ENCODE measurements around the gene SH2B2. TPM values are rescaled to one million over a fixed set of nuclear protein-coding genes. Genes with fewer than 3 reads are reported as not detected.

Gene SH2B2
- total RNA-seq, 1 experiment from 2014 or later = 12.1 TPM

DNA sequence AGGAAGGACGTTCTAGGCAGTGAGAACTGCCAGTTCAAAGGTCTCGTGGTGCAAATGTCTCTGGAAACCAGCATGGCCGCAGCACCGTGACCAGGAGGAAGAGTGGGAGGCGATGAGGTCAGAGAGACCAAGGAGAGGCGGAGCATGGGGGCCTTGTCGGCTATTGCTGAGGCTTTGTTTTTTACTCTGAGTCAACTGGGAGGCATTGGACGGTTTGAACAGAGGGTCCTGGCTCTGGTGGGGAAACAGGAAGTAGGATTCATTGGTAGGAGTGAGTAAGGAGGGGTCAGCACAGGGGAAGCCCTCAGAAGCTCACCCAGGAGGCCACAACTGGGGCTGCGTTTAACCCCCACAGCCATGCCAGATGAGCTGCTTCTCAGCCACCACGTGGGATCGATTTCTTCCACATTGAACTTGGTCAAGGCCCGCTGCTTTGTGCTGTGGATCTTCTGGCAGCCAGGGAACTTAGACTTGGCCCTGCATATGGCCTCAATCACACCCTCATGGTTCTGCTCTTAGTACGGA is 22.2 kb upstream of the SH2B2 start:
- Histone ChIP-seq H3K4me1 (replicated peaks; ENCODE audit: insufficient read depth) (no peaks in the 10 kb centered on the region), H2AFZ (no peak overlapping the region), H3K79me2 (ENCODE audit: low read depth) (no peaks in the 10 kb centered on the region), H3K9me3 (ENCODE audit: insufficient read depth, low read depth) (no peaks in the 10 kb centered on the region), H3K4me2 (no peak overlapping the region), H3K27ac (no peak overlapping the region), H3K9me2 (ENCODE audit: insufficient read depth) (no peaks in the 10 kb centered on the region), H3K4me3 (no peak overlapping the region), H3K27me3 (ENCODE audit: insufficient read depth, low read depth) (no peaks in the 10 kb centered on the region), H4K20me1 (ENCODE audit: insufficient read depth) (no peaks in the 10 kb centered on the region), H3K36me3 (ENCODE audit: low read depth) (no peaks in the 10 kb centered on the region), H3F3A (ENCODE audit: insufficient read depth, low read depth) (no peaks in the 10 kb centered on the region)
- intact Hi-C loops (cut with micrococcal nuclease; ENCODE audit: unreplicated experiment) = no loop called here
- TF ChIP-seq EZH2 (IDR thresholded peaks at IDR 0.05; ENCODE audit: low read depth) = no peak
- TF ChIP-seq, protein P1, sequence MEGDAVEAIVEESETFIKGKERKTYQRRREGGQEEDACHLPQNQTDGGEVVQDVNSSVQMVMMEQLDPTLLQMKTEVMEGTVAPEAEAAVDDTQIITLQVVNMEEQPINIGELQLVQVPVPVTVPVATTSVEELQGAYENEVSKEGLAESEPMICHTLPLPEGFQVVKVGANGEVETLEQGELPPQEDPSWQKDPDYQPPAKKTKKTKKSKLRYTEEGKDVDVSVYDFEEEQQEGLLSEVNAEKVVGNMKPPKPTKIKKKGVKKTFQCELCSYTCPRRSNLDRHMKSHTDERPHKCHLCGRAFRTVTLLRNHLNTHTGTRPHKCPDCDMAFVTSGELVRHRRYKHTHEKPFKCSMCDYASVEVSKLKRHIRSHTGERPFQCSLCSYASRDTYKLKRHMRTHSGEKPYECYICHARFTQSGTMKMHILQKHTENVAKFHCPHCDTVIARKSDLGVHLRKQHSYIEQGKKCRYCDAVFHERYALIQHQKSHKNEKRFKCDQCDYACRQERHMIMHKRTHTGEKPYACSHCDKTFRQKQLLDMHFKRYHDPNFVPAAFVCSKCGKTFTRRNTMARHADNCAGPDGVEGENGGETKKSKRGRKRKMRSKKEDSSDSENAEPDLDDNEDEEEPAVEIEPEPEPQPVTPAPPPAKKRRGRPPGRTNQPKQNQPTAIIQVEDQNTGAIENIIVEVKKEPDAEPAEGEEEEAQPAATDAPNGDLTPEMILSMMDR (conservative IDR thresholded peaks at IDR 0.05) = no peak
- ChIA-PET POLR2A (ENCODE audit: unreplicated experiment) (no interaction called here), CTCF (no interaction called here)
- DNase-seq = no peak
- BruUV-seq (replicated peaks) = no TSS peak

DNA sequence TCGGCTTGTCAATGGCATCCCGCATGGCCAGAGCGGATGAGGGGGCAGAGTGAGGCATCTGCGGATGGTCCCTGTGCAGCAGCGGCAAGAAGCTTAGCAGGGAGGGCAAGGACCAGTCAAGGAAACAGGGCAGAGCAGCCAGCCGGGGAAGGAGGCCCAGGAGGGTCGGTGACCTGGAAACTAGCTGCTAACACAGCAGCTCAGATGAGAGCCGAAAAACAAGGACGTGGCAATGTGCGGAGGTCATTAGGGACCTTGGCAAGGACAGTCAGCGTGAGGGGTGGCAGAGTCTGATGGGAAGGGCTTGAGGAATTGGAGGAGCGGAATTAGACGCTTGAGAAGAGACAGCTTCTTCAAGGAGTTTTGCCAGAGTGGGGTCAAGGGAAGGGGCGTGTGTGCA is 20.1 kb upstream of the SH2B2 start:
- no peaks in the 10 kb centered on the region for H3K79me2 ChIP-seq (ENCODE audit: low read depth)
- BruUV-seq (replicated peaks) = no TSS peak
- POLR2A ChIA-PET (ENCODE audit: unreplicated experiment) = no interaction called here
- no peaks in the 10 kb centered on the region for H3K27me3 ChIP-seq (ENCODE audit: insufficient read depth, low read depth)
- H3K4me3 ChIP-seq = no peak overlapping the region
- no peak overlapping the region for H2AFZ ChIP-seq
- H4K20me1 ChIP-seq (ENCODE audit: insufficient read depth) = no peaks in the 10 kb centered on the region
- intact Hi-C loops (cut with micrococcal nuclease; ENCODE audit: unreplicated experiment) = no loop called here
- no peaks in the 10 kb centered on the region for H3K4me1 ChIP-seq (replicated peaks; ENCODE audit: insufficient read depth)
- no peaks in the 10 kb centered on the region for H3K9me3 ChIP-seq (ENCODE audit: insufficient read depth, low read depth)
- H3K4me2 ChIP-seq = no peak overlapping the region
- H3K36me3 ChIP-seq (ENCODE audit: low read depth) = no peaks in the 10 kb centered on the region
- DNase-seq = no peak
- CTCF ChIA-PET = interaction anchor here (0.6 kb wide), 2 partner anchors 127 to 162 kb away, joined by 5 to 10 read pairs; no protein-coding TSS in a partner anchor
- no peak overlapping the region for H3K27ac ChIP-seq
- no peak for TF ChIP-seq EZH2 (IDR thresholded peaks at IDR 0.05; ENCODE audit: low read depth)
- TF ChIP-seq, protein P1 (conservative IDR thresholded peaks at IDR 0.05) = no peak
- no peaks in the 10 kb centered on the region for H3K9me2 ChIP-seq (ENCODE audit: insufficient read depth)
- H3F3A ChIP-seq (ENCODE audit: insufficient read depth, low read depth) = no peaks in the 10 kb centered on the region

DNA sequence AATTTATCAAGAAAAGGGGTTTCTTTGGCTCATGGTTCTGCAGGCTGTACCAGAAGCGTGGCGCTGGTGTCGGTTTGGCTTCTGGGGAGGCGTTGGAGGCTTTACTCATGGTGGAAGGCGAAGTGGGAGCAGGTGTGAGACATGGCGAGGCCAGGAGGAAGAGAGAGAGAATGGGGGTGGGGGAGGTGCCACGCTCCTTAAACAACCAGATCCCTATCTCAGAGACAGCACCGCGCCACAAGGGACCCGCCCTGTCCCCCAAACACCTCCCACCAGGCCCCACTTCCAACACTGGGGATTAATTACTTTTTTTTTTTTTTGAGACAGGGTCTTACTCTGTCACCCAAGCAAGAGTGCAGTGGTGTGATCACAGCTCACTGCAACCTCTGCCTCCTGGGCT is 18.0 kb upstream of the SH2B2 start:
- POLR2A ChIA-PET (ENCODE audit: unreplicated experiment) = no interaction called here
- no peaks in the 10 kb centered on the region for H3F3A ChIP-seq (ENCODE audit: insufficient read depth, low read depth)
- no peaks in the 10 kb centered on the region for H3K36me3 ChIP-seq (ENCODE audit: low read depth)
- BruUV-seq (replicated peaks) = no TSS peak
- intact Hi-C loops (cut with micrococcal nuclease; ENCODE audit: unreplicated experiment) = no loop called here
- H3K4me2 ChIP-seq = no peak overlapping the region
- no peaks in the 10 kb centered on the region for H3K27me3 ChIP-seq (ENCODE audit: insufficient read depth, low read depth)
- H3K9me3 ChIP-seq (ENCODE audit: insufficient read depth, low read depth) = no peaks in the 10 kb centered on the region
- no peak overlapping the region for H3K4me3 ChIP-seq
- H3K4me1 ChIP-seq (replicated peaks; ENCODE audit: insufficient read depth) = no peaks in the 10 kb centered on the region
- no peaks in the 10 kb centered on the region for H4K20me1 ChIP-seq (ENCODE audit: insufficient read depth)
- DNase-seq = no peak
- TF ChIP-seq EZH2 (IDR thresholded peaks at IDR 0.05; ENCODE audit: low read depth) = no peak
- TF ChIP-seq, protein P1 (conservative IDR thresholded peaks at IDR 0.05) = no peak
- H2AFZ ChIP-seq = no peak overlapping the region
- H3K9me2 ChIP-seq (ENCODE audit: insufficient read depth) = no peaks in the 10 kb centered on the region
- CTCF ChIA-PET = no interaction called here
- H3K27ac ChIP-seq = no peak overlapping the region
- H3K79me2 ChIP-seq (ENCODE audit: low read depth) = no peaks in the 10 kb centered on the region

Data from PC-9 (cell line).